RWPE2 (cell line): ENCODE data around the gene MLPH.

Experiments
- ATAC-seq: fragments of 200-7000 bp; cut with Tn5 transposase; 3 replicates; pipeline ENCODE4 v1.9.1; 2021; ENCODE audit warnings: low read depth
- DNase-seq: peaks from one replicate; pipeline ENCODE4 v3.0.0-alpha.2; 2020; ENCODE audit warnings: low spot score
- H3K27ac ChIP-seq: fragments of 450-650 bp; 2 replicates; pipeline ENCODE4 v1.5.1; 2017; ENCODE audit warnings: mild to moderate bottlenecking; ENCODE audit not compliant: poor library complexity, severe bottlenecking
- H3K27me3 ChIP-seq: fragments of 250-450 bp; sonication (Bioruptor Pico); 2 replicates; pipeline ENCODE4 v1.5.1; 2021; ENCODE audit warnings: mild to moderate bottlenecking, moderate library complexity; ENCODE audit not compliant: insufficient read depth, poor library complexity, severe bottlenecking
- H3K36me3 ChIP-seq: fragments of 250-450 bp; sonication (Bioruptor Pico); 2 replicates; pipeline ENCODE4 v1.5.1; 2020; ENCODE audit warnings: low read depth, mild to moderate bottlenecking, moderate library complexity
- H3K4me1 ChIP-seq: fragments of 250-450 bp; sonication (Bioruptor Pico); 2 replicates; pipeline ENCODE4 v1.5.1; 2021; ENCODE audit warnings: mild to moderate bottlenecking, moderate library complexity; ENCODE audit not compliant: insufficient read depth, poor library complexity, severe bottlenecking
- H3K4me3 ChIP-seq: fragments of 250-450 bp; sonication (Bioruptor Pico); 2 replicates; pipeline ENCODE4 v1.5.1; 2021; ENCODE audit warnings: mild to moderate bottlenecking, moderate library complexity; ENCODE audit not compliant: severe bottlenecking
- H3K9me3 ChIP-seq: fragments of 250-450 bp; sonication (Bioruptor Pico); 2 replicates; pipeline ENCODE4 v1.5.1; 2021; ENCODE audit warnings: mild to moderate bottlenecking, moderate library complexity; ENCODE audit not compliant: severe bottlenecking
- CTCF ChIP-seq: fragments of 450-650 bp; IDR thresholded peaks from one replicate; pipeline ENCODE4 v1.5.1; 2017; ENCODE audit warnings: mild to moderate bottlenecking, moderate library complexity; ENCODE audit not compliant: poor library complexity, severe bottlenecking

MLPH gene

GRCh38 chr2:237441605-237442274 lies 45.3 kb upstream of the MLPH start:
- H3K4me3 ChIP-seq: no peak overlapping the region
- no peak overlapping the region for H3K27ac ChIP-seq
- ATAC-seq (no peak), DNase-seq (no peak)
- TF ChIP-seq CTCF: no peak
- no peaks in the 10 kb centered on the region for H3K9me3 ChIP-seq
- no peaks in the 10 kb centered on the region for H3K36me3 ChIP-seq
- no peaks in the 10 kb centered on the region for H3K4me1 ChIP-seq
- no peaks in the 10 kb centered on the region for H3K27me3 ChIP-seq

- no peak overlapping the region for H3K27ac ChIP-seq
- H3K36me3 ChIP-seq: no peaks in the 10 kb centered on the region
- H3K9me3 ChIP-seq: no peaks in the 10 kb centered on the region
- H3K4me3 ChIP-seq: no peak overlapping the region
- no peak for TF ChIP-seq CTCF
- ATAC-seq (no peak), DNase-seq (no peak)
- no peaks in the 10 kb centered on the region for H3K4me1 ChIP-seq
- H3K27me3 ChIP-seq: no peaks in the 10 kb centered on the region
Measured at GRCh38 chr2:237444071-237444470, 43.0 kb upstream of the MLPH start.

- H3K4me1 ChIP-seq: no peaks in the 10 kb centered on the region
- DNase-seq (no peak), ATAC-seq (no peak)
- TF ChIP-seq CTCF: no peak
- H3K36me3 ChIP-seq: no peaks in the 10 kb centered on the region
- H3K4me3 ChIP-seq: no peak overlapping the region
- H3K27ac ChIP-seq: no peak overlapping the region
- no peaks in the 10 kb centered on the region for H3K27me3 ChIP-seq
- H3K9me3 ChIP-seq: no peaks in the 10 kb centered on the region
Measured at GRCh38 chr2:237445611-237446337, 41.3 kb upstream of the MLPH start.

GRCh38 chr2:237446338-237446665 lies 40.7 kb upstream of the MLPH start:
- Histone ChIP-seq H3K4me1 (no peaks in the 10 kb centered on the region), H3K4me3 (no peak overlapping the region), H3K36me3 (no peaks in the 10 kb centered on the region), H3K9me3 (no peaks in the 10 kb centered on the region), H3K27ac (no peak overlapping the region), H3K27me3 (no peaks in the 10 kb centered on the region)
- ATAC-seq: no peak
- no peak for TF ChIP-seq CTCF
- no peak for DNase-seq

- H3K9me3 ChIP-seq: no peaks in the 10 kb centered on the region
- ATAC-seq (no peak), DNase-seq (no peak)
- H3K36me3 ChIP-seq: no peaks in the 10 kb centered on the region
- H3K27ac ChIP-seq: no peak overlapping the region
- no peak overlapping the region for H3K4me3 ChIP-seq
- no peaks in the 10 kb centered on the region for H3K4me1 ChIP-seq
- TF ChIP-seq CTCF: no peak
- H3K27me3 ChIP-seq: no peaks in the 10 kb centered on the region
Measured at GRCh38 chr2:237447496-237447895, 39.6 kb upstream of the MLPH start.
